K562 (cell line): ENCODE measurements around the gene ZNF593OS. TPM values are rescaled to one million over a fixed set of nuclear protein-coding genes. Genes with fewer than 3 reads are reported as not detected.

Source experiments
- ARID1B ChIP-seq: fragments of 450-650 bp; IDR thresholded peaks from 2 replicates; pipeline ENCODE4 v1.6.1; 2016; ENCODE audit warnings: antibody characterized with exemption, mild to moderate bottlenecking, inconsistent platforms
- CTCFL ChIP-seq: IDR thresholded peaks from 2 replicates; pipeline ENCODE4 v1.6.1; 2011; ENCODE audit warnings: borderline replicate concordance, low read depth, mild to moderate bottlenecking, moderate library complexity, low read length; ENCODE audit not compliant: insufficient read depth, poor library complexity, severe bottlenecking
- ETV1 ChIP-seq: fragments of 450-650 bp; conservative IDR thresholded peaks from 2 replicates; pipeline ENCODE4 v1.6.1; 2016; ENCODE audit warnings: missing genetic modification characterization, control low read depth, low read depth, missing compliant biosample characterization
- FOXM1 ChIP-seq, 2 experiments: fragments of 450-650 bp in 1 of 2; sonication (generic) in 1 of 2; formaldehyde crosslinking in 1 of 2; IDR thresholded peaks; 2 replicates each; pipeline versions ENCODE4 v1.6.1 to v1.9.0; 2017 to 2022; ENCODE audit warnings: low read depth in 2 of 2, mild to moderate bottlenecking in 2 of 2, missing genetic modification reagents in 1 of 2, moderate library complexity in 1 of 2
- GATAD2B ChIP-seq: fragments of 450-650 bp; IDR thresholded peaks from 2 replicates; pipeline ENCODE4 v1.6.1; 2017; ENCODE audit warnings: mild to moderate bottlenecking, borderline replicate concordance
- HDAC2 ChIP-seq: fragments of 450-650 bp; IDR thresholded peaks from 2 replicates; pipeline ENCODE4 v1.6.1; 2016; ENCODE audit warnings: mild to moderate bottlenecking
- KDM4B ChIP-seq, 2 experiments: fragments of 450-650 bp in 1 of 2; sonication (generic) in 1 of 2; IDR thresholded peaks; 2 replicates each; pipeline ENCODE4 v1.6.1; 2016 to 2017; ENCODE audit warnings: borderline replicate concordance in 2 of 2, antibody characterized with exemption in 1 of 2, low read depth in 1 of 2, mild to moderate bottlenecking in 1 of 2
- MCM5 ChIP-seq: fragments of 450-650 bp; IDR thresholded peaks from 2 replicates; pipeline ENCODE4 v1.6.1; 2016; ENCODE audit warnings: low read depth
- PRDM10 ChIP-seq: fragments of 450-650 bp; IDR thresholded peaks from 2 replicates; pipeline ENCODE4 v1.6.1; 2018; ENCODE audit not compliant: partially characterized antibody
- RBM25 ChIP-seq: fragments of 200-400 bp; formaldehyde crosslinking; IDR thresholded peaks from 2 replicates; pipeline ENCODE4 v1.6.1; 2018; ENCODE audit warnings: low read length, low read depth, moderate library complexity; ENCODE audit not compliant: severe bottlenecking
- SNRNP70 ChIP-seq: fragments of 200-400 bp; formaldehyde crosslinking; optimal IDR thresholded peaks from 2 replicates; pipeline ENCODE3; 2017; ENCODE audit warnings: low read depth, low read length
- TCF7 ChIP-seq: sonication (generic); IDR thresholded peaks from 2 replicates; pipeline ENCODE4 v1.6.1; 2016; ENCODE audit warnings: antibody characterized with exemption, borderline replicate concordance
- ZKSCAN8 ChIP-seq: fragments of 200-800 bp; sonication (Bioruptor generic); IDR thresholded peaks from 2 replicates; pipeline ENCODE4 v1.6.1; 2016; ENCODE audit warnings: missing genetic modification characterization, missing compliant biosample characterization
- ZNF24 ChIP-seq: fragments of 450-650 bp; IDR thresholded peaks from 2 replicates; pipeline ENCODE4 v1.6.1; 2016
- ZNF253 ChIP-seq: fragments of 250-450 bp; sonication (Bioruptor Pico); conservative IDR thresholded peaks from 2 replicates; pipeline ENCODE4 v1.6.1; 2021; ENCODE audit warnings: mild to moderate bottlenecking
- ZNF766 ChIP-seq: fragments of 200-800 bp; sonication (Bioruptor generic); conservative IDR thresholded peaks from 2 replicates; pipeline ENCODE4 v1.6.1; 2016; ENCODE audit warnings: missing genetic modification characterization, missing compliant biosample characterization
- polyA plus RNA-seq, 8 experiments: library from polyadenylated mRNA; depleted of rRNA in 4 of 8; stranded (reverse) in 5 of 8; unstranded in 3 of 8; fragments of >200 nt; fragmentation: Nextera tagmentation in 2 of 8; fragmentation: Illumina TruSeq in 1 of 8; extraction: Ambion mirVana in 2 of 8; extraction: Trizol in 1 of 8; gene quantifications; 2 replicates each; pipeline versions ENCODE4 v1.2.1 to v1.2.3, GENCODE V29; 2011 to 2014; ENCODE audit warnings: inconsistent platforms in 1 of 8, missing spikeins in 1 of 8
- total RNA-seq, 7 experiments: library from RNA; depleted of rRNA in 6 of 7; stranded (reverse); fragments of >200 nt in 6 of 7; fragmentation: Illumina TruSeq in 2 of 7; extraction: Trizol in 2 of 7; gene quantifications; 2 replicates each; pipeline versions ENCODE4 v1.2.1 to v1.2.3, GENCODE V29; 2011 to 2021; ENCODE audit warnings: low replicate concordance in 1 of 7

The ZNF593OS gene
- total and polyA plus RNA-seq, 9 of the 15 experiments (the other 6 are each of a cell fraction or from before 2014, with no cell fraction given): 0.24 to 0.27 TPM; not detected in 7

- TF ChIP-seq PRDM10: no peak
- no peak for TF ChIP-seq TCF7
- TF ChIP-seq KDM4B (IDR thresholded peaks at IDR 0.05; ENCODE audit: borderline replicate concordance in 2 of 2, low read depth in 1 of 2): no peak
- peak; percentile 70 for TF ChIP-seq ZNF24
- no peak for TF ChIP-seq ETV1 (tag)
- TF ChIP-seq ARID1B: no peak
- peak; percentile 82 for TF ChIP-seq CTCFL
- TF ChIP-seq SNRNP70: no peak
- TF ChIP-seq FOXM1 (IDR thresholded peaks at IDR 0.05; ENCODE audit: low read depth): no peak
- TF ChIP-seq FOXM1 (CRISPR knock-in tag; IDR thresholded peaks at IDR 0.05; ENCODE audit: low read depth): 0 out of 2 replicates have a peak, but pooled peaks have one; percentile 40
- no peak for TF ChIP-seq ZKSCAN8
- TF ChIP-seq MCM5: no peak
- TF ChIP-seq GATAD2B: peak; percentile 93
- TF ChIP-seq RBM25: peak; percentile 100
- peak; percentile 60; the same call in 1 of the 2 replicates for TF ChIP-seq ZNF766 (CRISPR knock-in tag)
- TF ChIP-seq HDAC2: no peak
- no peak for TF ChIP-seq ZNF253 (CRISPR knock-in tag)
Measured at GRCh38 chr1:26164036-26164860, 7.4 kb downstream of the ZNF593OS start (continued).
